WTC11 (cell line): Measurements from ENCODE around the gene EGFL8. TPM values are rescaled to one million over a fixed set of nuclear protein-coding genes. Genes with fewer than 3 reads are reported as not detected.

Source experiments
- ATAC-seq: fragments of 200-7000 bp; cut with Tn5 transposase; 2 replicates; pipeline ENCODE4 v1.10.0; 2021; ENCODE audit warnings: mild to moderate bottlenecking, moderate library complexity
- CTCF ChIA-PET: fragments of 300-600 bp; sonication (Branson Sonifier 250); formaldehyde crosslinking; loops from one replicate; lab custom pipeline; 2021; ENCODE audit warnings: antibody characterized with exemption; lab: Charles Lee
- POLR2A ChIA-PET: fragments of 350-600 bp; sonication (Branson Sonifier 250); formaldehyde crosslinking; loops from one replicate; lab custom pipeline; 2021; ENCODE audit warnings: antibody characterized with exemption; lab: Charles Lee
- DNase-seq: peaks from one replicate; pipeline ENCODE4 v3.0.0; 2021; ENCODE audit warnings: low spot score
- H3K27ac Mint-ChIP-seq: 2 replicates; pipeline ENCODE4 v1.8.0; 2021; ENCODE audit warnings: mixed read lengths
- H3K27me3 Mint-ChIP-seq: 2 replicates; pipeline ENCODE4 v1.8.0; 2021; ENCODE audit warnings: low read depth, mild to moderate bottlenecking, moderate library complexity, mixed read lengths
- H3K36me3 Mint-ChIP-seq: 2 replicates; pipeline ENCODE4 v1.8.0; 2021; ENCODE audit warnings: mixed read lengths
- H3K4me1 Mint-ChIP-seq: 2 replicates; pipeline ENCODE4 v1.8.0; 2022; ENCODE audit warnings: mixed read lengths
- H3K4me3 Mint-ChIP-seq: 2 replicates; pipeline ENCODE4 v1.8.0; 2021; ENCODE audit warnings: mild to moderate bottlenecking, moderate library complexity, mixed read lengths
- H3K9me3 Mint-ChIP-seq: 2 replicates; pipeline ENCODE4 v1.8.0; 2021; ENCODE audit warnings: mixed read lengths
- ATF6 ChIP-seq: sonication (generic); formaldehyde crosslinking; IDR thresholded peaks from 2 replicates; pipeline ENCODE4 v1.8.1; 2023; ENCODE audit warnings: mild to moderate bottlenecking, missing genetic modification reagents
- CREM ChIP-seq: sonication (generic); formaldehyde crosslinking; IDR thresholded peaks from 2 replicates; pipeline ENCODE4 v1.8.1; 2022; ENCODE audit warnings: mild to moderate bottlenecking, missing genetic modification reagents, moderate library complexity
- CTCF ChIP-seq: fragments of 200-600 bp; IDR thresholded peaks from 2 replicates; pipeline ENCODE4 v1.8.0; 2022; ENCODE audit warnings: antibody characterized with exemption
- E2F1 ChIP-seq: sonication (generic); formaldehyde crosslinking; IDR thresholded peaks from 2 replicates; pipeline ENCODE4 v1.8.0; 2022; ENCODE audit warnings: mild to moderate bottlenecking, missing genetic modification reagents
- ELF4 ChIP-seq: sonication (generic); formaldehyde crosslinking; IDR thresholded peaks from 2 replicates; pipeline ENCODE4 v1.8.1; 2022; ENCODE audit warnings: low read depth, mild to moderate bottlenecking, moderate library complexity, missing genetic modification reagents
- ERG ChIP-seq: fragments of 250-450 bp; sonication (Bioruptor Pico); IDR thresholded peaks from 2 replicates; pipeline ENCODE4 v1.8.0; 2021; ENCODE audit warnings: mild to moderate bottlenecking
- FOXK1 ChIP-seq: sonication (generic); formaldehyde crosslinking; IDR thresholded peaks from 2 replicates; pipeline ENCODE4 v1.8.0; 2022; ENCODE audit warnings: mild to moderate bottlenecking, moderate library complexity, missing genetic modification reagents
- GTF2I ChIP-seq: fragments of 250-450 bp; sonication (Bioruptor Pico); conservative IDR thresholded peaks from 2 replicates; pipeline ENCODE4 v1.4.0; 2021; ENCODE audit warnings: mild to moderate bottlenecking
- HMGXB4 ChIP-seq: sonication (generic); formaldehyde crosslinking; IDR thresholded peaks from 2 replicates; pipeline ENCODE4 v1.8.1; 2023; ENCODE audit warnings: mild to moderate bottlenecking, moderate library complexity, missing genetic modification reagents
- MAX ChIP-seq: sonication (generic); formaldehyde crosslinking; IDR thresholded peaks from 2 replicates; pipeline ENCODE4 v1.8.0; 2022; ENCODE audit warnings: mild to moderate bottlenecking, missing genetic modification reagents
- NFE2L1 ChIP-seq: sonication (generic); formaldehyde crosslinking; IDR thresholded peaks from 2 replicates; pipeline ENCODE4 v1.8.1; 2023; ENCODE audit warnings: missing genetic modification reagents
- PRDM15 ChIP-seq: sonication (generic); formaldehyde crosslinking; IDR thresholded peaks from 2 replicates; pipeline ENCODE4 v1.8.0; 2022; ENCODE audit warnings: missing genetic modification reagents
- SOX15 ChIP-seq: fragments of 250-450 bp; sonication (Bioruptor Pico); IDR thresholded peaks from 2 replicates; pipeline ENCODE4 v1.9.0; 2021; ENCODE audit warnings: mild to moderate bottlenecking
- TCF7 ChIP-seq: sonication (generic); formaldehyde crosslinking; IDR thresholded peaks from 2 replicates; pipeline ENCODE4 v1.8.0; 2022; ENCODE audit warnings: mild to moderate bottlenecking, low read depth, missing genetic modification reagents, moderate library complexity
- TP53 ChIP-seq: sonication (generic); formaldehyde crosslinking; IDR thresholded peaks from 2 replicates; pipeline ENCODE4 v1.8.1; 2023; ENCODE audit warnings: mild to moderate bottlenecking, missing genetic modification reagents
- USF2 ChIP-seq: sonication (generic); formaldehyde crosslinking; IDR thresholded peaks from 2 replicates; pipeline ENCODE4 v1.8.1; 2023; ENCODE audit warnings: mild to moderate bottlenecking, missing genetic modification reagents, moderate library complexity
- ZNF423 ChIP-seq: fragments of 250-450 bp; sonication (Bioruptor Pico); IDR thresholded peaks from 2 replicates; pipeline ENCODE4 v2.1.2; 2022; ENCODE audit warnings: mild to moderate bottlenecking, moderate library complexity
- ZNF512 ChIP-seq: sonication (generic); formaldehyde crosslinking; IDR thresholded peaks from 2 replicates; pipeline ENCODE4 v1.8.1; 2022; ENCODE audit warnings: missing genetic modification reagents, borderline replicate concordance
- ZNF671 ChIP-seq: fragments of 250-450 bp; sonication (Bioruptor Pico); IDR thresholded peaks from 2 replicates; pipeline ENCODE4 v1.8.0; 2021; ENCODE audit warnings: mild to moderate bottlenecking
- ZSCAN18 ChIP-seq: fragments of 250-450 bp; sonication (Bioruptor Pico); IDR thresholded peaks from 2 replicates; pipeline ENCODE4 v2.1.2; 2022; ENCODE audit warnings: mild to moderate bottlenecking, moderate library complexity
- total RNA-seq: library from RNA; stranded (reverse); gene quantifications from 3 replicates; pipeline ENCODE4 v1.2.3, GENCODE V29; 2021

The EGFL8 gene
- total RNA-seq, 1 experiment from 2014 or later = 17.5 TPM

- TF ChIP-seq PRDM15 (CRISPR knock-in tag) (no peak), ERG (no peak), ZNF671 (CRISPR knock-in tag) (no peak), NFE2L1 (CRISPR knock-in tag) (no peak), CREM (CRISPR knock-in tag) (no peak), ATF6 (CRISPR knock-in tag) (no peak), ZNF423 (CRISPR knock-in tag) (no peak), SOX15 (CRISPR knock-in tag) (no peak), HMGXB4 (no peak), USF2 (CRISPR knock-in tag) (no peak), TP53 (CRISPR knock-in tag) (no peak), ZSCAN18 (no peak), FOXK1 (no peak), E2F1 (CRISPR knock-in tag) (no peak), CTCF (no peak), MAX (CRISPR knock-in tag) (no peak), ELF4 (CRISPR knock-in tag) (no peak), GTF2I (CRISPR knock-in tag) (no peak), TCF7 (CRISPR knock-in tag) (no peak), ZNF512 (no peak)
Observed at GRCh38 chr6:32167154-32167760, 2.9 kb downstream of the EGFL8 start.

More at GRCh38 chr6:32167154-32167760, 2.9 kb downstream of the EGFL8 start:
- Mint-ChIP-seq H3K4me1 (peaks cover 11% of the 10 kb centered on the region), H3K9me3 (no peaks in the 10 kb centered on the region), H3K4me3 (no peak overlapping the region), H3K36me3 (peaks cover 41% of the 10 kb centered on the region), H3K27ac (peak overlapping the region; percentile 63), H3K27me3 (no peaks in the 10 kb centered on the region)
- peak; percentile 8 for ATAC-seq
- ChIA-PET POLR2A (interaction anchor here (1.0 to 3.1 kb wide), 2 partner anchors 10 to 28 kb away, joined by 3 to 15 read pairs; no protein-coding TSS in a partner anchor), CTCF (interaction anchor here (0.5 to 5.1 kb wide), 14 partner anchors 9 to 119 kb away, joined by 3 to 47 read pairs (median 7); partner anchors contain the start of genes AGPAT1, ATF6B, FKBPL and GPSM3)
- no peak for DNase-seq
